ENCODE data around the gene TMEM151B.

DNA sequence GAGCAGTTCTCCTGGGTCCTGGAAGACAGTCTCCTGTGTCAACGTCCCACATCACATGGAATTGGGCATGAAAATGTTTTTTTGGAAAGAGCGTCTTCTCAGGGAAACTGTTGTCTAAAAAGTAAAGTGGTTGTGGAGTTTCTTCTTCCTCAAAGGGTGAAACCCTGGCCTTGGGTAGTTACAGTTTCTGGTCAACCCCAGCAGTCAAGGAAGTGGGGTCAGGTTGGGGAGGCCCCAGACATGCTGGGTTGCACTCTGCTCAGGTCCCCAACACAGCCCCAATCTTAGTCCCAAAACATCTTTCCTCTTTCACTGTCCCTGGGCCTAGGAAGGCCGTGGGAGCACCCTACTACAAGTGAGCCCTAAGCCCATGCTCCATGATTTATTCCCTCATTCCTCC, 3.9 kb upstream of the TMEM151B start:
- no peak for TF ChIP-seq ZBED1 (IDR thresholded peaks at IDR 0.05; ENCODE audit: borderline replicate concordance)
- no peak for TF ChIP-seq MYC (IDR thresholded peaks at IDR 0.05; ENCODE audit: insufficient read depth, insufficient read length, insufficient replicate concordance, low read length, severe bottlenecking)
- TF ChIP-seq, protein P1, sequence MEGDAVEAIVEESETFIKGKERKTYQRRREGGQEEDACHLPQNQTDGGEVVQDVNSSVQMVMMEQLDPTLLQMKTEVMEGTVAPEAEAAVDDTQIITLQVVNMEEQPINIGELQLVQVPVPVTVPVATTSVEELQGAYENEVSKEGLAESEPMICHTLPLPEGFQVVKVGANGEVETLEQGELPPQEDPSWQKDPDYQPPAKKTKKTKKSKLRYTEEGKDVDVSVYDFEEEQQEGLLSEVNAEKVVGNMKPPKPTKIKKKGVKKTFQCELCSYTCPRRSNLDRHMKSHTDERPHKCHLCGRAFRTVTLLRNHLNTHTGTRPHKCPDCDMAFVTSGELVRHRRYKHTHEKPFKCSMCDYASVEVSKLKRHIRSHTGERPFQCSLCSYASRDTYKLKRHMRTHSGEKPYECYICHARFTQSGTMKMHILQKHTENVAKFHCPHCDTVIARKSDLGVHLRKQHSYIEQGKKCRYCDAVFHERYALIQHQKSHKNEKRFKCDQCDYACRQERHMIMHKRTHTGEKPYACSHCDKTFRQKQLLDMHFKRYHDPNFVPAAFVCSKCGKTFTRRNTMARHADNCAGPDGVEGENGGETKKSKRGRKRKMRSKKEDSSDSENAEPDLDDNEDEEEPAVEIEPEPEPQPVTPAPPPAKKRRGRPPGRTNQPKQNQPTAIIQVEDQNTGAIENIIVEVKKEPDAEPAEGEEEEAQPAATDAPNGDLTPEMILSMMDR (IDR thresholded peaks at IDR 0.05 in 2 of 3, conservative IDR thresholded peaks at IDR 0.05 in 1 of 3; ENCODE audit: control insufficient read depth in 2 of 3, extremely low read depth in 1 of 3, insufficient read depth in 1 of 3, low read depth in 3 of 3, low read length in 3 of 3): no peak

Measured in GM12878 (cell line).